ENCODE data around the gene WNT4. TPM values are rescaled to one million over a fixed set of nuclear protein-coding genes. Genes with fewer than 3 reads are reported as not detected.

Gene WNT4
- total RNA-seq, 4 donors from 2014 or later = 1.3 to 14.0 (median 11.5) TPM; not detected in 1

GRCh38 chr1:22171951-22172715, 29.2 kb upstream of the WNT4 start:
- TF ChIP-seq POLR2A (IDR thresholded peaks at IDR 0.05) (no peak), CTCF (IDR thresholded peaks at IDR 0.05) (no peak)
- Histone ChIP-seq H3K4me1 (no peaks in the 10 kb centered on the region), H3K27ac (no peak overlapping the region), H3K4me3 (no peak overlapping the region), H3K9me3 (no peaks in the 10 kb centered on the region), H3K27me3 (no peaks in the 10 kb centered on the region), H3K36me3 (no peaks in the 10 kb centered on the region)
- intact Hi-C loops (cut with DNase I; ENCODE audit: low total_unique reads) = no loop called here
- DNase-seq = no peak

- intact Hi-C loops (cut with DNase I; ENCODE audit: low total_unique reads) = no loop called here
- no peaks in the 10 kb centered on the region for H3K4me1 ChIP-seq
- H3K9me3 ChIP-seq = no peaks in the 10 kb centered on the region
- no peak for DNase-seq
- H3K4me3 ChIP-seq = no peak overlapping the region
- H3K27ac ChIP-seq = no peak overlapping the region
- no peaks in the 10 kb centered on the region for H3K36me3 ChIP-seq
- no peaks in the 10 kb centered on the region for H3K27me3 ChIP-seq
- TF ChIP-seq POLR2A (IDR thresholded peaks at IDR 0.05) (no peak), CTCF (IDR thresholded peaks at IDR 0.05) (no peak)
These were observed 26.9 kb upstream of the WNT4 start for GRCh38 chr1:22169816-22170215.

GRCh38 chr1:22168412-22168973, 25.6 kb upstream of the WNT4 start:
- intact Hi-C loops (cut with DNase I; ENCODE audit: low total_unique reads) = no loop called here
- Histone ChIP-seq H3K36me3 (no peaks in the 10 kb centered on the region), H3K4me1 (no peaks in the 10 kb centered on the region), H3K9me3 (no peaks in the 10 kb centered on the region), H3K27ac (no peak overlapping the region), H3K27me3 (no peaks in the 10 kb centered on the region), H3K4me3 (no peak overlapping the region)
- TF ChIP-seq CTCF (IDR thresholded peaks at IDR 0.05) = no peak
- TF ChIP-seq POLR2A (IDR thresholded peaks at IDR 0.05) = no peak
- DNase-seq = no peak

- no peaks in the 10 kb centered on the region for H3K9me3 ChIP-seq
- H3K36me3 ChIP-seq = no peaks in the 10 kb centered on the region
- no peak for DNase-seq
- TF ChIP-seq POLR2A (IDR thresholded peaks at IDR 0.05) (no peak), CTCF (IDR thresholded peaks at IDR 0.05) (no peak)
- intact Hi-C loops (cut with DNase I; ENCODE audit: low total_unique reads) = no loop called here
- H3K4me3 ChIP-seq = no peak overlapping the region
- H3K27ac ChIP-seq = no peak overlapping the region
- H3K27me3 ChIP-seq = no peaks in the 10 kb centered on the region
- H3K4me1 ChIP-seq = no peaks in the 10 kb centered on the region
These were observed 23.5 kb upstream of the WNT4 start for GRCh38 chr1:22166439-22166838.

Data from uterus (tissue), 4 donors.